K562 (cell line): Measurements from ENCODE around the gene ADD2. TPM values are rescaled to one million over a fixed set of nuclear protein-coding genes. Genes with fewer than 3 reads are reported as not detected.

Source experiments
- ATAC-seq: fragments of 200-7000 bp; cut with Tn5 transposase; 3 replicates; pipeline ENCODE4 v1.9.1; 2020; ENCODE audit warnings: moderate library complexity
- BruUV-seq: library from RNA; stranded (reverse); fragments of 400-500 nt; replicated peaks from 2 replicates; lab custom pipeline; 2021; lab: Mats Ljungman, UMichigan
- CTCF ChIA-PET: fragments of 300-600 bp; formaldehyde crosslinking; extraction: SDS; loops from one replicate; lab custom pipeline; 2021; ENCODE audit warnings: low intra/inter-chr PET ratio; lab: Yijun Ruan, JAX
- POLR2A ChIA-PET: fragments of 300-600, 350-650 bp; sonication (Branson Sonifier 250); formaldehyde crosslinking; extraction: SDS; loops from one replicate; lab custom pipeline; 2021; ENCODE audit warnings: antibody characterized with exemption, inconsistent platforms; lab: Yijun Ruan, JAX
- DNase-seq, 4 experiments: peaks; one replicate each; pipeline versions ENCODE4 v3.0.0 to v3.0.0-alpha.2; 2011 to 2018; ENCODE audit warnings: low spot score in 3 of 4, mixed read lengths in 3 of 4; ENCODE audit errors: extremely low read depth in 1 of 4
- FAIRE-seq: peaks from 2 replicates; lab custom pipeline; 2011; peaks lifted over from hg19 to GRCh38; lab: Jason Lieb, UNC
- H2AFZ ChIP-seq: 2 replicates; pipeline ENCODE4 v1.6.0; 2011; ENCODE audit warnings: low read depth, low read length, control low read depth, inconsistent platforms
- H3K27ac ChIP-seq: fragments of 200-600 bp; 3 replicates; pipeline ENCODE4 v1.8.0; 2011; ENCODE audit warnings: low read depth, mild to moderate bottlenecking, control low read depth, inconsistent platforms, low read length, moderate library complexity, mixed read lengths; ENCODE audit errors: extremely low read depth
- H3K27me3 ChIP-seq, 2 experiments: fragments of 300-600 bp in 1 of 2; 2 replicates in 1 of 2; 3 replicates in 1 of 2; pipeline versions ENCODE4 v1.6.0 to v1.8.0; 2011; ENCODE audit warnings: inconsistent platforms in 2 of 2, low read length in 2 of 2, mild to moderate bottlenecking in 1 of 2, mixed read lengths in 1 of 2, moderate library complexity in 1 of 2; ENCODE audit not compliant: control insufficient read depth in 2 of 2, insufficient read depth in 2 of 2
- H3K36me3 ChIP-seq: fragments of 300-600 bp; 3 replicates; pipeline ENCODE4 v1.8.0; 2011; ENCODE audit warnings: mild to moderate bottlenecking, low read length, inconsistent platforms; ENCODE audit not compliant: control insufficient read depth, insufficient read depth
- H3K4me1 ChIP-seq, 2 experiments: fragments of 200-600 bp in 1 of 2; replicated peaks in 1 of 2; 2 replicates in 1 of 2; 3 replicates in 1 of 2; pipeline versions ENCODE4 v1.5.1 to v1.8.0; 2011; ENCODE audit warnings: inconsistent platforms in 2 of 2, low read length in 2 of 2, mild to moderate bottlenecking in 1 of 2, mixed read lengths in 1 of 2, moderate library complexity in 1 of 2; ENCODE audit not compliant: control insufficient read depth in 2 of 2, insufficient read depth in 2 of 2
- H3K4me2 ChIP-seq: 2 replicates; pipeline ENCODE4 v1.6.1; 2011; ENCODE audit warnings: low read length, control low read depth, inconsistent platforms, mixed read lengths; ENCODE audit not compliant: insufficient read depth
- H3K4me3 ChIP-seq: fragments of 200-600 bp; sonication (generic), shearing (Covaris generic); 2 replicates; pipeline ENCODE4 v1.5.1; 2016; ENCODE audit warnings: control low read depth, inconsistent platforms
- H3K79me2 ChIP-seq: fragments of 200-600 bp; 3 replicates; pipeline ENCODE4 v1.8.0; 2011; ENCODE audit warnings: low read length, inconsistent platforms; ENCODE audit not compliant: control insufficient read depth, insufficient read depth
- H3K9ac ChIP-seq, 2 experiments: 2 replicates each; pipeline versions ENCODE4 v1.6.0 to v1.6.1; 2011; ENCODE audit warnings: low read depth in 2 of 2, low read length in 2 of 2, control low read depth in 1 of 2, inconsistent platforms in 1 of 2, mild to moderate bottlenecking in 1 of 2, mixed read lengths in 1 of 2; ENCODE audit not compliant: insufficient read depth in 1 of 2
- H3K9me1 ChIP-seq: one replicate; pipeline ENCODE4 v1.6.0; 2011; ENCODE audit warnings: inconsistent platforms, mild to moderate bottlenecking, low read length, moderate library complexity; ENCODE audit not compliant: control insufficient read depth, insufficient read depth
- H3K9me3 ChIP-seq: replicated peaks from 2 replicates; pipeline ENCODE4 v1.5.1; 2011; ENCODE audit warnings: low read depth, low read length, inconsistent platforms; ENCODE audit not compliant: control insufficient read depth, insufficient read depth
- H4K20me1 ChIP-seq: replicated peaks from 2 replicates; pipeline ENCODE4 v1.6.1; 2011; ENCODE audit warnings: low read length, inconsistent platforms, mixed read lengths; ENCODE audit not compliant: control insufficient read depth, insufficient read depth
- CTCFL ChIP-seq: IDR thresholded peaks from 2 replicates; pipeline ENCODE4 v1.6.1; 2011; ENCODE audit warnings: borderline replicate concordance, low read depth, mild to moderate bottlenecking, moderate library complexity, low read length; ENCODE audit not compliant: insufficient read depth, poor library complexity, severe bottlenecking
- RBM22 ChIP-seq: fragments of 200-400 bp; formaldehyde crosslinking; IDR thresholded peaks from 2 replicates; pipeline ENCODE4 v1.6.1; 2018; ENCODE audit warnings: low read length, low read depth; ENCODE audit not compliant: poor library complexity, severe bottlenecking
- SPI1 ChIP-seq: IDR thresholded peaks from 2 replicates; pipeline ENCODE4 v1.6.1; 2011; ENCODE audit warnings: low read depth, low read length, control low read depth, borderline replicate concordance
- ZBTB7A ChIP-seq: IDR thresholded peaks from 2 replicates; pipeline ENCODE4 v1.6.1; 2011; ENCODE audit warnings: low read depth, mild to moderate bottlenecking, low read length, moderate library complexity, borderline replicate concordance; ENCODE audit not compliant: control insufficient read depth
- ZFX ChIP-seq: sonication (generic); formaldehyde crosslinking; IDR thresholded peaks from 2 replicates; pipeline ENCODE4 v1.8.0; 2022; ENCODE audit warnings: mild to moderate bottlenecking, missing genetic modification reagents, moderate library complexity
- WGBS: fragments of 100-300 bp; shearing (Covaris generic); methylation state at CpG from one replicate; pipeline ENCODE4 v1.1.6; 2016; ENCODE audit warnings: low coverage, mixed read lengths; ENCODE audit not compliant: insufficient coverage; ENCODE audit errors: missing lambda C conversion rate; 5-methylcytosine and 5-hydroxymethylcytosine counted together
- in situ Hi-C: fragments of 300-500 bp; cut with MboI; formaldehyde crosslinking; loops from 4 replicates; pipeline ENCODE4 v1.15.0; 2018; ENCODE audit warnings: inconsistent platforms, mixed read lengths
- intact Hi-C: fragments of 100-400 bp; cut with micrococcal nuclease; formaldehyde crosslinking; loops from 2 replicates; pipeline ENCODE4 v1.14.2; 2022
- polyA plus RNA-seq, 8 experiments: library from polyadenylated mRNA; depleted of rRNA in 4 of 8; stranded (reverse) in 5 of 8; unstranded in 3 of 8; fragments of >200 nt; fragmentation: Nextera tagmentation in 2 of 8; fragmentation: Illumina TruSeq in 1 of 8; extraction: Ambion mirVana in 2 of 8; extraction: Trizol in 1 of 8; gene quantifications; 2 replicates each; pipeline versions ENCODE4 v1.2.1 to v1.2.3, GENCODE V29; 2011 to 2014; ENCODE audit warnings: inconsistent platforms in 1 of 8, missing spikeins in 1 of 8
- total RNA-seq, 7 experiments: library from RNA; depleted of rRNA in 6 of 7; stranded (reverse); fragments of >200 nt in 6 of 7; fragmentation: Illumina TruSeq in 2 of 7; extraction: Trizol in 2 of 7; gene quantifications; 2 replicates each; pipeline versions ENCODE4 v1.2.1 to v1.2.3, GENCODE V29; 2011 to 2021; ENCODE audit warnings: low replicate concordance in 1 of 7
- TF ChIP-seq, protein P1 (sequence below), 3 experiments: IDR thresholded peaks in 2 of 3; conservative IDR thresholded peaks in 1 of 3; 2 replicates each; pipeline ENCODE4 v1.5.1; 2011 to 2012; ENCODE audit warnings: low read length in 3 of 3, mild to moderate bottlenecking in 3 of 3, control low read depth in 2 of 3, improper control_type of control experiment in 1 of 3, inconsistent platforms in 1 of 3, low read depth in 1 of 3, mixed read lengths in 1 of 3, moderate library complexity in 1 of 3; ENCODE audit not compliant: insufficient read depth in 2 of 3

The ADD2 gene
- total and polyA plus RNA-seq, 9 of the 15 experiments (the other 6 are each of a cell fraction or from before 2014, with no cell fraction given), result 3.5 to 63.0 (median 36.2) TPM

DNA sequence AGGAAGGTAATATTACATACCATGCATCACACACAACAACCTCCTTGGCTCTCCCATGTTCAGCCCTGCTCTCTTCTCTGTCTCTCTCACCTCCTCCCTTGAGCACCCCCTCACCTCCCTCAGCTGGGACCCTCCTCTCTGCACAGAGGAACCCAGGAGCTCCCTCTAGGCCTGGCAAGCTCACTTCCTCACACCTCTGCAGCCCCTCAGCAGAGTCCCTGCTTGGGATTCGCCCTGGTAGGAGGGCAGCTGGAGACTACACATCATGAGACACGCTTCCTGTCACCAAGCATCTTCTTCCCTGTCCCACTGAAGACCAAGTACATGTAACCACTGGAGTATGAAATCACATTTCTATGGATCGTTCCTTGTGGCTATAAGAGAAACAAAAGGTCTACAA is 51.0 kb downstream of the ADD2 start:
- peak overlapping the region; percentile 79 for H3K27ac ChIP-seq
- FAIRE-seq (peak; percentile 75), ATAC-seq (peak; percentile 24), DNase-seq (no peak)
- in situ Hi-C loops (no loop called here), intact Hi-C loops (no loop called here)
- H3K27me3 ChIP-seq, result no peaks in the 10 kb centered on the region
- ChIA-PET POLR2A (interaction anchor here (0.7 to 1.3 kb wide), 6 partner anchors 8 to 31 kb away, joined by 3 to 5 read pairs (median 3); no protein-coding TSS in a partner anchor), CTCF (no interaction called here)
- BruUV-seq, result no TSS peak
- H3K36me3 ChIP-seq, result peaks cover 7% of the 10 kb centered on the region; the same call in 2 of the 3 replicates
- TF ChIP-seq, protein P1, sequence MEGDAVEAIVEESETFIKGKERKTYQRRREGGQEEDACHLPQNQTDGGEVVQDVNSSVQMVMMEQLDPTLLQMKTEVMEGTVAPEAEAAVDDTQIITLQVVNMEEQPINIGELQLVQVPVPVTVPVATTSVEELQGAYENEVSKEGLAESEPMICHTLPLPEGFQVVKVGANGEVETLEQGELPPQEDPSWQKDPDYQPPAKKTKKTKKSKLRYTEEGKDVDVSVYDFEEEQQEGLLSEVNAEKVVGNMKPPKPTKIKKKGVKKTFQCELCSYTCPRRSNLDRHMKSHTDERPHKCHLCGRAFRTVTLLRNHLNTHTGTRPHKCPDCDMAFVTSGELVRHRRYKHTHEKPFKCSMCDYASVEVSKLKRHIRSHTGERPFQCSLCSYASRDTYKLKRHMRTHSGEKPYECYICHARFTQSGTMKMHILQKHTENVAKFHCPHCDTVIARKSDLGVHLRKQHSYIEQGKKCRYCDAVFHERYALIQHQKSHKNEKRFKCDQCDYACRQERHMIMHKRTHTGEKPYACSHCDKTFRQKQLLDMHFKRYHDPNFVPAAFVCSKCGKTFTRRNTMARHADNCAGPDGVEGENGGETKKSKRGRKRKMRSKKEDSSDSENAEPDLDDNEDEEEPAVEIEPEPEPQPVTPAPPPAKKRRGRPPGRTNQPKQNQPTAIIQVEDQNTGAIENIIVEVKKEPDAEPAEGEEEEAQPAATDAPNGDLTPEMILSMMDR (IDR thresholded peaks at IDR 0.05 in 2 of 3, conservative IDR thresholded peaks at IDR 0.05 in 1 of 3; ENCODE audit: insufficient read depth in 2 of 3, low read depth in 1 of 3, low read length in 3 of 3), result 0 out of 6 replicates have a peak, but pooled peaks of 1 of the 3 experiments have one; percentile 4
- TF ChIP-seq CTCFL (no peak), RBM22 (no peak), SPI1 (peak; percentile 47; the same call in 1 of the 2 replicates), ZFX (CRISPR knock-in tag) (0 out of 2 replicates have a peak, but pooled peaks have one; percentile 4), ZBTB7A (peak; percentile 45; the same call in 1 of the 2 replicates)
- no peaks in the 10 kb centered on the region for H4K20me1 ChIP-seq
- no peaks in the 10 kb centered on the region for H3K9me3 ChIP-seq
- H2AFZ ChIP-seq, result peak overlapping the region; percentile 51
- peak overlapping the region; percentile 85 for H3K4me2 ChIP-seq
- H3K4me1 ChIP-seq, result peaks cover 41% of the 10 kb centered on the region in 2 experiments; a peak in 4 of 5 replicates
- H3K9me1 ChIP-seq, result no peaks in the 10 kb centered on the region
- peaks cover 38% of the 10 kb centered on the region for H3K79me2 ChIP-seq
- H3K4me3 ChIP-seq, result peak overlapping the region; percentile 30
- H3K9ac ChIP-seq, result peak overlapping the region; percentile 52 to 91
- 17% methylated on average over 3 of the region's 3 CpGs for WGBS
